NB4 (cell line): Measurements from ENCODE around the gene GPR176.

Source experiments
- DNase-seq: peaks from one replicate; pipeline ENCODE4 v3.0.0; 2010; ENCODE audit warnings: low read depth
- H3K4me3 ChIP-seq: one replicate; pipeline ENCODE4 v1.5.1; 2011; ENCODE audit warnings: mild to moderate bottlenecking, low read depth, low read length, moderate library complexity
- CTCF ChIP-seq: IDR thresholded peaks from one replicate; pipeline ENCODE4 v1.5.1; 2012; ENCODE audit warnings: low read depth, low read length
- MAX ChIP-seq: IDR thresholded peaks from 2 replicates; pipeline ENCODE4 v1.6.1; 2011; ENCODE audit warnings: low read depth, low read length
- MYC ChIP-seq: IDR thresholded peaks from 2 replicates; pipeline ENCODE4 v1.6.1; 2011; ENCODE audit warnings: low read depth, low read length
- POLR2A ChIP-seq: IDR thresholded peaks from 2 replicates; pipeline ENCODE4 v1.6.1; 2011; ENCODE audit warnings: mild to moderate bottlenecking; ENCODE audit not compliant: insufficient read length; ENCODE audit errors: extremely low read depth

Gene GPR176

GRCh38 chr15:39922462-39923092 lies 2.5 kb upstream of the GPR176 start:
- H3K4me3 ChIP-seq: no peak overlapping the region
- TF ChIP-seq POLR2A: no peak
- no peak for TF ChIP-seq MAX
- no peak for TF ChIP-seq CTCF
- TF ChIP-seq MYC: no peak
- no peak for DNase-seq

- DNase-seq: no peak
- no peak for TF ChIP-seq MYC
- TF ChIP-seq MAX: no peak
- TF ChIP-seq CTCF: no peak
- no peak for TF ChIP-seq POLR2A
Measured at GRCh38 chr15:39921274-39921638, 1.2 kb upstream of the GPR176 start.

GRCh38 chr15:39920510-39921273 lies 626 bp upstream of the GPR176 start:
- TF ChIP-seq CTCF (no peak), POLR2A (no peak), MYC (no peak), MAX (no peak)
- no peak overlapping the region for H3K4me3 ChIP-seq
- no peak for DNase-seq

More at GRCh38 chr15:39921274-39921638, 1.2 kb upstream of the GPR176 start:
- no peak overlapping the region for H3K4me3 ChIP-seq

GRCh38 chr15:39919411-39919747 lies 687 bp downstream of the GPR176 start:
- no peak overlapping the region for H3K4me3 ChIP-seq
- DNase-seq: no peak
- TF ChIP-seq CTCF (no peak), MYC (no peak)

- no peak for TF ChIP-seq POLR2A
- no peak for TF ChIP-seq MYC
- TF ChIP-seq MAX: no peak
- TF ChIP-seq CTCF: no peak
- DNase-seq: no peak
- no peak overlapping the region for H3K4me3 ChIP-seq
Measured at GRCh38 chr15:39918688-39919385, 1.2 kb downstream of the GPR176 start.
